HUES64 (cell line): ENCODE results near the gene BLID.

Experiments
- H3K27ac ChIP-seq: 2 replicates; pipeline ENCODE4 v1.7.0; 2013; ENCODE audit warnings: low read depth, low read length, inconsistent platforms
- H3K27me3 ChIP-seq: 2 replicates; pipeline ENCODE4 v1.6.1; 2013; ENCODE audit warnings: mild to moderate bottlenecking, low read length; ENCODE audit not compliant: insufficient read depth
- H3K36me3 ChIP-seq: 2 replicates; pipeline ENCODE4 v1.6.1; 2013; ENCODE audit warnings: mild to moderate bottlenecking, low read length; ENCODE audit not compliant: insufficient read depth
- H3K4me1 ChIP-seq: 2 replicates; pipeline ENCODE4 v1.6.1; 2013; ENCODE audit warnings: mild to moderate bottlenecking, low read length, moderate library complexity; ENCODE audit not compliant: insufficient read depth
- H3K4me3 ChIP-seq: 2 replicates; pipeline ENCODE4 v1.5.1; 2013; ENCODE audit warnings: mild to moderate bottlenecking, low read length, moderate library complexity
- H3K9ac ChIP-seq: 2 replicates; pipeline ENCODE4 v1.6.1; 2013; ENCODE audit warnings: mild to moderate bottlenecking, low read depth, low read length
- H3K9me3 ChIP-seq: 2 replicates; pipeline ENCODE4 v1.6.1; 2013; ENCODE audit warnings: low read depth, low read length; ENCODE audit not compliant: insufficient read depth
- WGBS: fragments of 150-250, 120-280 bp; methylation state at CpG from one replicate; pipeline ENCODE4 v1.1.7; 2013; ENCODE audit warnings: missing lambda C conversion rate; 5-methylcytosine and 5-hydroxymethylcytosine counted together

BLID gene

GRCh38 chr11:122139595-122139866 lies 23.5 kb upstream of the BLID start:
- Histone ChIP-seq H3K4me3 (no peak overlapping the region), H3K9me3 (no peaks in the 10 kb centered on the region), H3K36me3 (no peaks in the 10 kb centered on the region), H3K27ac (no peak overlapping the region), H3K27me3 (peaks cover 91% of the 10 kb centered on the region), H3K9ac (no peak overlapping the region), H3K4me1 (no peaks in the 10 kb centered on the region; the same call in 1 of the 2 replicates)
- WGBS, result 100% methylated on average over 1 of the region's 1 CpG

DNA sequence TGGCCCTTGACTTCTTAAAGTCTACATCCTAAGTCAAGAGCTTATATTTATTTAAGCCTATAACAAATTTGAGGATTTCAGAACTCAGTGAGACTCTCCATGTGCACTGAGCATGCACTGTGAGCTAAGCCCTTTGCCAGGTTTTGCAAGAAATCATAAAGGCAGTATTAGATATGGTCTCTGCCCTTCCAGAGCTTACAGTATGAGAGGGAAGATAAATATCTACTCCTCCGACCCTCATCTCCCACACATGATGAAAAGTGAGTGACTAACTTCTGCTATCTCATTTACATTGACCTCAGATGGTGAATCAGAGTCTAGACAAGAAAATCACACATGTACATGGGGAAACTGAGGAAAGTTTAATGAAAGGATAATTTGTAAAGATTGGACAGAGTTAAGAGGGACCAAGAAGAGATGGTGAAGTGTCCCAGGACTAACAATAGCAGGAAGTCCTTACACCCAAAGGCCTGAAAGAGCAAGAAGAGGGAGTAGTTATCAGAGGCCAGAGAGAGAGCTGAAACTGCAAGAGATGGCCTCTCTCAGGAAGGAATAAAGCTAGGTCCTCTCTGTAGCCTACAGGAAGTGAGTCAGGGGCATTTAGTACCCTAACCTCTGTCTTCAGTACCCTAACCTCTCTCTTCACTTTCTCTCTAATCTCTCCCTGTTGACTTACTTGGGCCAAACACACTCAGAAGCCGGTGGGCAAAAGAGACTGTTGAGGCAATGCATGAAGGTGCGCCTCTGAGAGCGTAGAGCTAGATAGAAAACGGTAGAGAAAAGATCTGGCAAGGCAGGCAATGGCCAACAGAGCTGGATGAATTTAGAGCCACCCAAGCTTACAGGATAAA lies 23.0 kb upstream of the BLID start:
- Histone ChIP-seq H3K9me3 (no peaks in the 10 kb centered on the region), H3K27me3 (peaks cover 87% of the 10 kb centered on the region), H3K27ac (no peak overlapping the region), H3K4me1 (no peaks in the 10 kb centered on the region; the same call in 1 of the 2 replicates), H3K36me3 (no peaks in the 10 kb centered on the region), H3K4me3 (no peak overlapping the region), H3K9ac (no peak overlapping the region)
- 57% methylated on average over 4 of the region's 5 CpGs for WGBS

- Histone ChIP-seq H3K9ac (no peak overlapping the region), H3K4me1 (no peaks in the 10 kb centered on the region; the same call in 1 of the 2 replicates), H3K4me3 (no peak overlapping the region), H3K36me3 (no peaks in the 10 kb centered on the region), H3K27ac (no peak overlapping the region), H3K27me3 (peaks cover 73% of the 10 kb centered on the region), H3K9me3 (no peaks in the 10 kb centered on the region)
- 79% methylated on average over 2 of the region's 2 CpGs for WGBS
These were observed 21.2 kb upstream of the BLID start for GRCh38 chr11:122137078-122137793.

DNA sequence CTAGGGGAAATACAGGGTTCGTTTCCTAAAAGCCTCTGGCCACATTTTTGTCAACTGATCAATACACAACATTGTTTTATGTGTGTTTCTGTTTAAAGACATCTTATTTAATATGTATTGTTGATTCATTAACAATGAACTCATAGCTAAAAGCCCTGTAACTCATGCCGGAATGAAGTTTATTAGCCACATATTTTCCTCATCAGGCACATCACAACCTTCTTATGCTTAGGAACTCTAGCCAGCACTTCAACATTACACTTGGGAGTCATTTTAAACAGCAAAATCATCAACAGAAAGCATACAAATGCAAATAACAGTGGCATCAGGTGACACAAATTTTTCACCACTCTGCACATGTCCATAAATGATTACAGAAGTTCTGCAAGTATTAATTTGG lies 15.1 kb upstream of the BLID start:
- no peaks in the 10 kb centered on the region for H3K4me1 ChIP-seq
- no peaks in the 10 kb centered on the region for H3K36me3 ChIP-seq
- H3K4me3 ChIP-seq, result no peak overlapping the region
- H3K9me3 ChIP-seq, result no peaks in the 10 kb centered on the region
- WGBS, result 84% methylated on average over 2 of the region's 2 CpGs
- H3K27me3 ChIP-seq, result peaks cover 15% of the 10 kb centered on the region
- H3K9ac ChIP-seq, result no peak overlapping the region
- H3K27ac ChIP-seq, result no peak overlapping the region

GRCh38 chr11:122128146-122128545 lies 12.1 kb upstream of the BLID start:
- no peaks in the 10 kb centered on the region for H3K36me3 ChIP-seq
- no peak overlapping the region for H3K27ac ChIP-seq
- peaks cover 3% of the 10 kb centered on the region; the same call in 1 of the 2 replicates for H3K27me3 ChIP-seq
- H3K4me1 ChIP-seq, result no peaks in the 10 kb centered on the region
- H3K9ac ChIP-seq, result no peak overlapping the region
- no peak overlapping the region for H3K4me3 ChIP-seq
- H3K9me3 ChIP-seq, result no peaks in the 10 kb centered on the region
- WGBS, result 92% methylated on average over 5 of the region's 5 CpGs

GRCh38 chr11:122127020-122127419 lies 11.0 kb upstream of the BLID start:
- no peak overlapping the region for H3K27ac ChIP-seq
- H3K27me3 ChIP-seq, result peaks cover 4% of the 10 kb centered on the region; the same call in 1 of the 2 replicates
- no peak overlapping the region for H3K9ac ChIP-seq
- H3K4me1 ChIP-seq, result no peaks in the 10 kb centered on the region
- no peak overlapping the region for H3K4me3 ChIP-seq
- 100% methylated on average over 1 of the region's 1 CpG for WGBS
- no peaks in the 10 kb centered on the region for H3K36me3 ChIP-seq
- H3K9me3 ChIP-seq, result no peaks in the 10 kb centered on the region

GRCh38 chr11:122126024-122126688 lies 10.1 kb upstream of the BLID start:
- H3K4me3 ChIP-seq, result no peak overlapping the region
- H3K27ac ChIP-seq, result no peak overlapping the region
- no peaks in the 10 kb centered on the region for H3K36me3 ChIP-seq
- no peak overlapping the region for H3K9ac ChIP-seq
- no peaks in the 10 kb centered on the region for H3K9me3 ChIP-seq
- H3K27me3 ChIP-seq, result peaks cover 4% of the 10 kb centered on the region; the same call in 1 of the 2 replicates
- 89% methylated on average over 4 of the region's 4 CpGs for WGBS
- no peaks in the 10 kb centered on the region for H3K4me1 ChIP-seq

GRCh38 chr11:122123263-122123929 lies 7.4 kb upstream of the BLID start:
- H3K4me1 ChIP-seq, result no peaks in the 10 kb centered on the region
- WGBS, result 90% methylated on average over 2 of the region's 3 CpGs
- 0 out of 2 replicates have a peak, but pooled peaks cover 2% of the 10 kb centered on the region for H3K27me3 ChIP-seq
- H3K27ac ChIP-seq, result no peak overlapping the region
- H3K36me3 ChIP-seq, result no peaks in the 10 kb centered on the region
- H3K4me3 ChIP-seq, result no peak overlapping the region
- no peaks in the 10 kb centered on the region for H3K9me3 ChIP-seq
- H3K9ac ChIP-seq, result no peak overlapping the region

DNA sequence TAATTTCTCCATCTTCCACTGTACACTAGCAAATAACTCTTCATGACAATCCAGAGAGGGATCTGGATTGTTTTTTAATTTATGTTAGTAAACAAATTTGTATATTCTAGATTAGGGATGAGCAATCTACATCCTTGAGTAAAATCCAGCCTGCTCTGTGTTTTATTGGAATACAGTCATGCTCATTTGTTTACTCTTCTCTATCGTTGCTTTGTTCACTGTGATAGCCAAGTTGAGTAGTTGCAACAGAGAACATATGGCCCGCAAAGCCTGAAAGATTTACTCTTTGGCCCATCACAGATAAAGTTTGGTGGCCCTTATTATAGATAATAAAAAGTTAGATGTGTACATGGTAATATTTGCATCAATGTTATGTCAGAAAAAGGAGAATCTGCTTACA lies 6.2 kb upstream of the BLID start:
- Histone ChIP-seq H3K4me1 (no peaks in the 10 kb centered on the region), H3K27me3 (0 out of 2 replicates have a peak, but pooled peaks cover 2% of the 10 kb centered on the region), H3K9me3 (no peaks in the 10 kb centered on the region), H3K4me3 (no peak overlapping the region), H3K27ac (no peak overlapping the region), H3K9ac (no peak overlapping the region), H3K36me3 (no peaks in the 10 kb centered on the region)
- WGBS, result 91% methylated on average over 2 of the region's 2 CpGs

GRCh38 chr11:122120096-122120495 lies 4.1 kb upstream of the BLID start:
- WGBS, result 90% methylated on average over 5 of the region's 6 CpGs
- Histone ChIP-seq H3K9ac (no peak overlapping the region), H3K27ac (no peak overlapping the region)

GRCh38 chr11:122116591-122116990 lies 576 bp upstream of the BLID start:
- no peaks in the 10 kb centered on the region for H3K36me3 ChIP-seq

More at GRCh38 chr11:122120096-122120495, 4.1 kb upstream of the BLID start:
- H3K4me3 ChIP-seq, result no peak overlapping the region
- no peaks in the 10 kb centered on the region for H3K36me3 ChIP-seq
- H3K9me3 ChIP-seq, result no peaks in the 10 kb centered on the region
- H3K4me1 ChIP-seq, result no peaks in the 10 kb centered on the region
- 0 out of 2 replicates have a peak, but pooled peaks cover 2% of the 10 kb centered on the region for H3K27me3 ChIP-seq

More at GRCh38 chr11:122116591-122116990, 576 bp upstream of the BLID start:
- H3K9me3 ChIP-seq, result no peaks in the 10 kb centered on the region
- no peaks in the 10 kb centered on the region for H3K4me1 ChIP-seq
- H3K27ac ChIP-seq, result no peak overlapping the region
- H3K9ac ChIP-seq, result no peak overlapping the region
- H3K27me3 ChIP-seq, result no peaks in the 10 kb centered on the region
- no peak overlapping the region for H3K4me3 ChIP-seq
